HepG2 (cell line): Measurements from ENCODE around the gene EIF4G2. TPM values are rescaled to one million over a fixed set of nuclear protein-coding genes. Genes with fewer than 3 reads are reported as not detected.

Experiments used
- CBX5 ChIP-seq: sonication (generic); formaldehyde crosslinking; IDR thresholded peaks from 2 replicates; pipeline ENCODE4 v1.4.0; 2020; ENCODE audit warnings: missing genetic modification reagents, borderline replicate concordance
- KIAA2018 ChIP-seq: sonication (generic); formaldehyde crosslinking; IDR thresholded peaks from 2 replicates; pipeline ENCODE4 v1.5.0; 2020; ENCODE audit warnings: mild to moderate bottlenecking, missing genetic modification reagents, borderline replicate concordance
- KLF15 ChIP-seq: sonication (generic); formaldehyde crosslinking; IDR thresholded peaks from 2 replicates; pipeline ENCODE4 v1.8.1; 2023; ENCODE audit warnings: borderline replicate concordance, mild to moderate bottlenecking, inconsistent platforms, missing genetic modification reagents, mixed read lengths
- PHF20 ChIP-seq: sonication (generic); formaldehyde crosslinking; IDR thresholded peaks from 2 replicates; pipeline ENCODE4 v1.5.0; 2020; ENCODE audit warnings: mild to moderate bottlenecking, missing genetic modification reagents
- RFXANK ChIP-seq: IDR thresholded peaks from 2 replicates; pipeline ENCODE4 v1.6.1; 2016
- SETDB1 ChIP-seq: sonication (generic); formaldehyde crosslinking; IDR thresholded peaks from 2 replicates; pipeline ENCODE4 v1.5.1; 2020; ENCODE audit warnings: missing genetic modification reagents, mild to moderate bottlenecking, borderline replicate concordance
- SOX13 ChIP-seq, 3 experiments: fragments of 450-650 bp in 1 of 3; sonication (generic) in 1 of 3; formaldehyde crosslinking in 1 of 3; IDR thresholded peaks in 2 of 3; conservative IDR thresholded peaks in 1 of 3; 2 replicates each; pipeline versions ENCODE4 v1.5.0 to v1.6.1; 2016 to 2020; ENCODE audit warnings: antibody characterized with exemption in 1 of 3, mild to moderate bottlenecking in 1 of 3, missing compliant biosample characterization in 1 of 3, missing genetic modification reagents in 1 of 3, moderate library complexity in 1 of 3
- XBP1 ChIP-seq: sonication (generic); formaldehyde crosslinking; IDR thresholded peaks from 2 replicates; pipeline ENCODE4 v1.5.0; 2020; ENCODE audit warnings: missing genetic modification reagents
- ZFP90 ChIP-seq: sonication (generic); formaldehyde crosslinking; IDR thresholded peaks from 2 replicates; pipeline ENCODE4 v1.8.0; 2022; ENCODE audit warnings: missing genetic modification reagents, mild to moderate bottlenecking, inconsistent platforms, borderline replicate concordance
- ZFP91 ChIP-seq: sonication (generic); formaldehyde crosslinking; IDR thresholded peaks from 2 replicates; pipeline ENCODE4 v1.9.0; 2022; ENCODE audit warnings: missing genetic modification reagents, mild to moderate bottlenecking, borderline replicate concordance
- ZHX1 ChIP-seq: sonication (generic); formaldehyde crosslinking; IDR thresholded peaks from 2 replicates; pipeline ENCODE4 v1.8.1; 2022; ENCODE audit warnings: low read depth, mild to moderate bottlenecking, missing genetic modification reagents
- ZNF30 ChIP-seq: sonication (generic); formaldehyde crosslinking; IDR thresholded peaks from 2 replicates; pipeline ENCODE4 v1.5.0; 2020; ENCODE audit warnings: mild to moderate bottlenecking, missing genetic modification reagents
- ZNF446 ChIP-seq: sonication (generic); formaldehyde crosslinking; IDR thresholded peaks from 2 replicates; pipeline ENCODE4 v1.5.0; 2020; ENCODE audit warnings: mild to moderate bottlenecking, missing genetic modification reagents
- polyA plus RNA-seq, 8 experiments: library from polyadenylated mRNA; depleted of rRNA in 3 of 8; stranded (reverse) in 7 of 8; unstranded in 1 of 8; fragments of >200 nt; fragmentation: Illumina TruSeq in 4 of 8; extraction: Trizol in 4 of 8; gene quantifications; 2 replicates each; pipeline versions ENCODE4 v1.2.1 to v1.2.3, GENCODE V29; 2011 to 2016; ENCODE audit warnings: low read depth in 4 of 8, missing spikeins in 1 of 8, mixed read lengths in 1 of 8; ENCODE audit not compliant: insufficient read depth in 1 of 8
- total RNA-seq, 5 experiments: library from RNA; depleted of rRNA; stranded (reverse); fragments of >200 nt; fragmentation: Illumina TruSeq; extraction: Trizol; gene quantifications; 2 replicates each; pipeline ENCODE4 v1.2.3, GENCODE V29; 2016; ENCODE audit warnings: low read depth in 1 of 5

The EIF4G2 gene
- total and polyA plus RNA-seq, 2 of the 13 experiments (the other 11 are each of a cell fraction or from before 2014, with no cell fraction given): 362 to 546 TPM

GRCh38 chr11:10792385-10793068 lies 16.2 kb downstream of the EIF4G2 start (continued):
- TF ChIP-seq XBP1 (CRISPR knock-in tag) (no peak), KLF15 (CRISPR knock-in tag) (no peak), SETDB1 (CRISPR knock-in tag) (no peak), ZFP90 (CRISPR knock-in tag) (no peak; the same call in 1 of the 2 replicates), KIAA2018 (0 out of 2 replicates have a peak, but pooled peaks have one; percentile 64), SOX13 (IDR thresholded peaks at IDR 0.05) (no peak), SOX13 (CRISPR knock-in tag; conservative IDR thresholded peaks at IDR 0.05 in 1 of 2, IDR thresholded peaks at IDR 0.05 in 1 of 2) (0 out of 4 replicates have a peak, but pooled peaks of 1 of the 2 experiments have one; percentile 16), ZNF446 (CRISPR knock-in tag) (no peak), PHF20 (CRISPR knock-in tag) (no peak), ZHX1 (CRISPR knock-in tag) (no peak), RFXANK (no peak), ZNF30 (CRISPR knock-in tag) (no peak), CBX5 (CRISPR knock-in tag) (0 out of 2 replicates have a peak, but pooled peaks have one; percentile 46), ZFP91 (peak; percentile 72)
